Tibial nerve (tissue), 4 donors: Measurements from ENCODE around the gene NFKBIL1.

Source experiments
- CTCF ChIP-seq, 5 experiments: fragments of 200-600 bp in 3 of 5; fragments of 450-650 bp in 2 of 5; sonication (generic) in 3 of 5; IDR thresholded peaks; one replicate each; pipeline ENCODE4 v1.5.1; 2016 to 2019; ENCODE audit warnings: antibody characterized with exemption in 5 of 5, mild to moderate bottlenecking in 3 of 5, moderate library complexity in 2 of 5
- EP300 ChIP-seq, 2 donors: sonication (generic); formaldehyde crosslinking; IDR thresholded peaks; one replicate each; pipeline ENCODE4 v1.6.1; 2017; ENCODE audit warnings: antibody characterized with exemption in 2 of 2, mild to moderate bottlenecking in 1 of 2
- POLR2A ChIP-seq, 2 donors: fragments of 450-650 bp; IDR thresholded peaks; one replicate each; pipeline ENCODE4 v1.6.1; 2017; ENCODE audit warnings: antibody characterized with exemption in 2 of 2, mild to moderate bottlenecking in 2 of 2, moderate library complexity in 2 of 2

- TF ChIP-seq POLR2A (IDR thresholded peaks at IDR 0.05) (no peak), CTCF (IDR thresholded peaks at IDR 0.05) (no peak), EP300 (IDR thresholded peaks at IDR 0.05) (no peak)
These were observed 32.4 kb downstream of the NFKBIL1 start for GRCh38 chr6:31579546-31580437.
